H4 (cell line): ENCODE results near the gene VPS41. TPM values are rescaled to one million over a fixed set of nuclear protein-coding genes. Genes with fewer than 3 reads are reported as not detected.
A peak's percentile ranks its signal among the peaks of the same experiment; 100 is the strongest.

Experiments used
- DNase-seq: peaks from one replicate; pipeline ENCODE4 v3.0.0-alpha.2; 2015; ENCODE audit warnings: low spot score
- total RNA-seq: library from RNA; depleted of rRNA; stranded (reverse); fragments of >200 nt; shearing (Covaris generic); gene quantifications from 2 replicates; pipeline ENCODE4 v1.2.3, GENCODE V29; 2014

The VPS41 gene
- total RNA-seq, 1 experiment from 2014 or later: 132 TPM

DNA sequence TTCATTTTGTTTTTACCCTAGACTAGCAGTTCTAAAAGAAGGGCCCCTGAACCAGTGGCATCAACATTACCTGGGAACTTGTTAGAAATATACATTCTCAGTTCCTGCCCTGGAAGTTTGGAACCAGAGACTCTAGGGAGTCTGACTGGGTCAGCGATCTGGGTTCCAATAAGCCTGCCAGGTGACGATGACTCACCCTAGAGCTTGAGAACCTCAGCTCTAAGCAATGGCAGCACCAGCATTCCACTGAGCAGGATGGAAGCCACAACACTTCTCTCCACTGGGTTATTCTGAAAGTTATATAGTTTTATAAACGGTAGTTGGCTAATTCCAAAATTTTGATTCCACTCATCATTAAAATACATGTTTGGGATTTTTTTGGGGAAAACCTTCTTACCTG is 180.8 kb downstream of the VPS41 start:
- DNase-seq: peak; percentile 66

DNA sequence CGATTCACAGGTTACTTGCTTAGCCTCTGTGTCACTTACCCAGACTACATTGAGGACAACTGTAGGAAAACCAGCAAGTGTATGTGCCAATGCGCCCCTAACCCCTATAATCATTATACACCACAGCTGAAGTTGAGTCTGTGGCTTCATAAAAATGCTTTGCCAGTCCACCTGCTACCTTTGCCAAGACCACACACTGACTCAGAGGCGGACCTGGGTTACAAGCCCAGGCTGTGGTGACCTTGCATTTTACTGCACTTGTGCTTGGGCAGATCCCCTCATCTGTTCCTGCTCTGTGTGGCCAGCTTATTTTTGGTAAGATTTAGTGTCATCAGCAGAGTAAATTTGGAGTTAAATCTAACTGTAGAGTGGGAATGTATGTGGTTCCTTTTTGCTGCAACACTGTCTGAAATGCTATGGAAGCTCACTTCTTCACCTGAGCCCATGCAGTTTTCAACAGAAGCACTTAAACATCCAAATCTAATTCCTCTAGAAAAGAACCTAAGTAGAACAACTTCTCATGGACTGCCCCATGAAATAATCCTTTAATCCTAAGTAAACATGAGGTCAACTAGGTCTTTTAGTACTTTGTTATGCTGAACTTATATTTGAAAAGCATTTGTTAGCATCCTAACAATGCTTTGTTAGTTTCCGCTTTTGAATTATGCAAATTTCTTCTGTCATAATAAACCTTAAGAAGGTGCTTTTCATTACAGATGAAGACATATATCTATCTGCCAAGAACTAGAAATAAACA is 181.6 kb downstream of the VPS41 start:
- no peak for DNase-seq

GRCh38 chr7:38723327-38723726 is 185.7 kb downstream of the VPS41 start:
- no peak for DNase-seq

GRCh38 chr7:38716397-38716796 is 192.6 kb downstream of the VPS41 start:
- DNase-seq: no peak

DNA sequence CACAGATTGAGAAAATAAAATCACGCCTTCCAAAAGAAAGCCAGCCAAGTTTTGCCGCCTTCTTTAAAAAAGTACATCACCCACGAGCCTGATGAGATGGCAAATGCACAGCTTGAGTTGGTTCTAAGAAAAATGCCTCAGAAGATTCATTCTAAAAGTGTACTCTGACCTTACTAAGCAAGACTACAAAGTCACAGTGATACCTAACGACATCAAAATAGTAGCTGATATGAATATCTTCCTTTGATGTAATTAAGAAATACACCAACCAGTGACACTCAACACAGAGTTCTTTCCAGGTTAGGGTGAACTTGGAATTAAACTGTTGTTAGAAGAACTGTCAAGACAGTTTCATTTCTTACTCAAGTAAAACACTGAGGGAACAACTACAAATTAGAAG is 199.9 kb downstream of the VPS41 start:
- DNase-seq: no peak

DNA sequence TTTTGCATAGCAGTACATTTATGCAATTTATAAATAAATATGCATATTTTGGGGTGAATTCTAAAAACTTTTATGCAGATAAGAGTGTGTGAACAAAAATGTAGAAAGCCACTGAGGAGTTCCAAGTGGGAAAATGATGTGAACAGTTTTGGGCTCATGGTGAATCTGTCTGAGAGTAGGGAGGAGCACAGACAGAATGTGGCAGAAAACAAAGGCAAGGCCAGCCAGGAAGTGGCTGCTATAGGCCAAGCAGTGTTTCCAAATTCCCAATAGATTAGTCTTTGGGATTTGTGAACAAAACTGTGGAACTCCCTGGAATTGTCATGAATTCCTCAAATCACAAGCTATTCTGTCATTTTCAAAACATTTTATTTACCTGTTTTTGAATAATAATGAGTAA is 204.2 kb downstream of the VPS41 start:
- peak; percentile 48 for DNase-seq

- peak; percentile 95 for DNase-seq
These were observed 204.9 kb downstream of the VPS41 start for GRCh38 chr7:38704041-38704547.

DNA sequence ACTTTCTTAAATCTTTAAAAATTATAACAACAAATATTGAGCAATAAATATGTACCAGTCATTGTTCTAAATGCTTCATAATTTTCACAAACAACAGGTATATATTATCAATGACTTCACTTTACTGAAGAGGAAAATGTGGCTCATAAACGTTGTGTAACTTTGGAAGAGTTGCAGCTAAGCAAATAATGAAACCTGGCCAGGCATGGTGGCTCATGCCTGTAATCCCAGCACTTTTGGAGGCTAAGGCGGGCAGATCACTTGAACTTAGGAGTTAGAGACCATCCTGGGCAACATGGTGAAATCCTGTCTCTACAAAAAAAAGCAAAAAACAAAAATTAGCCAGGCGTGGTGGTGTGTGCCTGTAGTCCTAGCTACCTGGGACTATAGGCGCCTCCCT is 205.9 kb downstream of the VPS41 start:
- no peak for DNase-seq

- no peak for DNase-seq
These were observed 206.9 kb downstream of the VPS41 start for GRCh38 chr7:38702002-38702535.

GRCh38 chr7:38700116-38700515 is 208.9 kb downstream of the VPS41 start:
- no peak for DNase-seq

- DNase-seq: peak; percentile 49
These were observed 209.5 kb downstream of the VPS41 start for GRCh38 chr7:38699471-38699870.

DNA sequence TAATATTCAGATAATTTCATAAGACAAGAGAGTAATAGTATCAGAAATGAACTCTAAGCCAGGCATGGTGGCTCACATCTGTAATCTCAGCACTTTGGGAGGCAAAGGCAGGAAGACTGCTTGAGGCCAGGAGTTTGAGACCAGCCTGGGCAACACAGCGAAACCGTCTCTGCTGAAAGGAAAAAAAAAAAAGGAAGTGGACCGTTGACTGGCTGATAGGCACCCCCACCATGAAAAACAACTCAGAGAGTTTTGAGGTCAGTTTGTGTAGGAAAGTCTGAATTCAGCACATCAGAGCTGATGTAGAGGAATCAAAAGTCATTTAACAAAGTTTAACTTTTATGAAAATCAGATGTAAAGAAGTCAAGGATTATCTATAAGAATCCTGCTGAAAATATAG is 214.7 kb downstream of the VPS41 start:
- DNase-seq: no peak

- no peak for DNase-seq
These were observed 222.1 kb downstream of the VPS41 start for GRCh38 chr7:38686888-38687287.

DNA sequence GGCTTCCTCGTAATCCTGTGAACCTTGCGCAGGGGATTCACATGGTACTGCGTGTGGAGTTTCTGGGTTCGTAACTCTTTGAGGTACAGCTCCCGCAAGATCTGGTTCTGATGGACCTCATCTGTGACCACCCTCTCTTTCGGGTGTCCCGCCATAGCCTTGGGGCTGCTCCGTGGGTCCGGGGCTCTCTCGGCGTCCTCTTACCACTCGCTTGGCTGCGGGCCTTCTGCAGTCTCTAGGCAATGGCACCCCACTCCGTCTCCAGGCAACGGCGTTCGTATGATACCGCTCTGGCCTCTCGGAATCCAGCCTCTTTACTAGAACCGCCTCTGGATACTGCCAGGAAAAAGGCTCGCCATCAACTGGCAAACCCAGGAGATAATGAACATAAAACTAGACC is 223.1 kb downstream of the VPS41 start:
- no peak for DNase-seq

GRCh38 chr7:38682606-38683005 is 226.4 kb downstream of the VPS41 start:
- DNase-seq: no peak

- DNase-seq: no peak
These were observed 227.1 kb downstream of the VPS41 start for GRCh38 chr7:38681882-38682281.

DNA sequence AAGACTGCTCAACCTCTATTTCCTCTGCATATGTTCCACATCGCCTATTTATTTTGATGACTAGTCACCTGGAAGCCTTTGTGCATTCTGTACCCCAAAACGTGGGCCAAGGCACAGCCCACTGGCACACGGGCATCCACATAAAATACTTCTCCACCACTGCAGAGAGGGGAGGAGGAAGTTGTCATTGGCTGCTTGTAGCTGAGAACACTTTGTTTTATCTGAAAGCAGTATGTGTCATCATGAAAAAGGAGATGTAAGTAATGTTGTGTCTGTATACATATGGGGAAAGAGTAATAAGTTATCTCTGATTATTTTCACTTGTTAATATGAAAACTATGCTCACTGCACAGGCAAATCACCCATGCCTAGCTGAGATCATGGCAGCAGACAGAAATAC is 229.6 kb downstream of the VPS41 start:
- no peak for DNase-seq

GRCh38 chr7:38678698-38679054 is 230.3 kb downstream of the VPS41 start:
- no peak for DNase-seq

DNA sequence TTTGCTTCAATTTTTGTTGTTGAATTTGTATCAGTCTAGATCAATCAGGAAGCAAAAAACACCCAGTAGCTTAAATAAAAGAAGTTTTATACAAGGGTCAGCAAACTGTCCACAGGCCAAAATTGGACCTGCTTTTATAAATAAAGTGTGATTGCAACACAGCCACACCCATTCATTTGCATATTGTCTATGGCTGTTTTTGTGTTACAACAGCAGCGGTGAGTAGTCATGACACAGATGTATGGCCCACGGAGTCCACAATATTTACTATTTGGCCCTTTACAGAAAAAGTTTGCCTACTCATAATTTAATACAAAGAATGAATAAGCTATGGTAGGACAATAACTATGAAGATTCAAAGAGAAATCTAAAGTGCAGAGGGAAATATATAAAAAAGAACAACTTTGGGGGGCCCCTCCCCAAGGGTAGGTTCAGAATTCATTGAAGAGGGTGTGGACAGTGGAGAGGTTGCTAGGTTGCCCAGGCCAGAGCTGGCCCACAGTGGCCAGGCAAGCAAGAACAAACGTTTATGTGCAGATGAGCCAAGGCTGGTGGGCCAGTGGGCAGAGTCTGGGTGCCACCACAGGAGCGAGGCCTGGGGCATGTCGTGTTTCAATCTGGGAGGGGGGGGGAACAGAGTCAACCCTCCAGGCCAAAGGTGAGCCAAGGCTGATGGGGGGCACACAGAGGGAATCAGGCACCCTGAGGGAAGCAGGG is 230.9 kb downstream of the VPS41 start:
- DNase-seq: no peak

DNA sequence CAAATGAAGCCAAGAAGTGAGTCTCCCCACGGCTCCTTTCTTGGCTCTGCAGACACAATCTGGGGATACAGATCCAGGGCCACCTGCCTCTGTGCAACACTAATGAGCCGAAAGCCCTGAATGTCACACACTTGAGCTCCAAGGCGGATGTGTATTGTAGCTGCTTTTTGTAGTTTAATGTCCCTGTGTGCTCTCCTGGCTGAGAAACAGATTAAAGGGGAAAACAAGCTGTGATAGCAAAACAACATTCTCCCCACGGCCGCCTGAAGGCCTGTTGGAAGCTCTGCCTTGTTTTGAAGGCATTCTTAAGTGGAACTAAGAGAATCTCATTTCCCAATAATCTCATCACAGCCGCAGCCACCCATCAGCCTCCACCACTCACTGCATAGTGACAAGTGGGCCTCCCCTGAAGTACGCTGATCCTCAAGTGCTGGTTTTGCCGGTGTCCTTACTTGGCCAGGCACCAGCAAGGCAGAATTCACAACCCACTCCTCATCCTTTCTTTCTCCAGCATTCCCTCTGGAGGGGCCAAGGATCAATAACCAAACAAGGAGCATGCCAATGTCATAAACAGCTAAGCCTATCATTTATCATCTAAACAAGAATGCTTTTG is 233.4 kb downstream of the VPS41 start:
- no peak for DNase-seq

DNA sequence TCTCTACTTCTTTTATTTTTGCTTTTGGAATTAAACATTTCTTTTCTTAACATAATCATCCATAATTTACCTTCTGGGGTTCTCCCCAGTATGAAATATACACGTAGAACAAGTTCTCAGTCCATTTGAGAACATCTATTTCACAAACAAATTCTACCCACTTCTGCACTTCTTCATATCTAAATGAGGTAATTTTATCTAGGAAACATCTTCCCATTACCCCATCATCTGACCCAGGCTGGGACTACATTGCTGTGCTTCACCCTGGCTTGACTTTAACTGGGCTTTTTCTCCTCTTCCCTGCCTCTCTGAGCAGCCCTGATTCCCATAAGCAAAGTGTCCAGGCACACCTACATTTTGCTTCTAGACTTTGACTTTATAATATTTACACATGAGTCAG is 234.5 kb downstream of the VPS41 start:
- DNase-seq: no peak

GRCh38 chr7:38673795-38674194 is 235.2 kb downstream of the VPS41 start:
- DNase-seq: peak; percentile 92
